H1 (cell line): ENCODE measurements around the gene SORBS1. TPM values are rescaled to one million over a fixed set of nuclear protein-coding genes. Genes with fewer than 3 reads are reported as not detected.

Experiments
- CTCF ChIA-PET: fragments of 300-600 bp; sonication (Branson Sonifier 250); formaldehyde crosslinking; loops from one replicate; lab custom pipeline; 2021; ENCODE audit not compliant: partially characterized antibody; lab: Charles Lee
- POLR2A ChIA-PET: fragments of 300-600 bp; sonication (Branson Sonifier 250); formaldehyde crosslinking; loops from one replicate; lab custom pipeline; 2021; ENCODE audit warnings: inconsistent platforms; ENCODE audit not compliant: partially characterized antibody; lab: Charles Lee
- DNase-seq, 2 experiments: peaks; one replicate each; pipeline versions ENCODE4 v3.0.0 to v3.0.0-alpha.2; 2010 to 2022; ENCODE audit warnings: low spot score in 2 of 2, low read depth in 1 of 2, mixed read lengths in 1 of 2
- FAIRE-seq: peaks from 2 replicates; lab custom pipeline; 2011; peaks lifted over from hg19 to GRCh38; lab: Jason Lieb, UNC
- H2AFZ ChIP-seq: 2 replicates; pipeline ENCODE4 v1.8.1; 2012; ENCODE audit warnings: low read length, inconsistent platforms
- H2AK5ac ChIP-seq: 2 replicates; pipeline ENCODE4 v1.6.1; 2013; ENCODE audit warnings: low read depth, low read length
- H2BK120ac ChIP-seq: replicated peaks from 2 replicates; pipeline ENCODE3; 2013; ENCODE audit warnings: low read depth, low read length, inconsistent platforms
- H2BK12ac ChIP-seq: 2 replicates; pipeline ENCODE4 v1.6.1; 2013; ENCODE audit warnings: low read depth, low read length
- H2BK15ac ChIP-seq: 2 replicates; pipeline ENCODE4 v1.6.1; 2013; ENCODE audit warnings: low read length
- H2BK20ac ChIP-seq: 2 replicates; pipeline ENCODE4 v1.6.1; 2013; ENCODE audit warnings: low read length
- H2BK5ac ChIP-seq: 2 replicates; pipeline ENCODE4 v1.6.1; 2013; ENCODE audit warnings: low read depth, low read length
- H3K14ac ChIP-seq: 2 replicates; pipeline ENCODE4 v1.6.1; 2013; ENCODE audit warnings: inconsistent platforms; ENCODE audit not compliant: insufficient read length
- H3K18ac ChIP-seq: 2 replicates; pipeline ENCODE4 v1.6.1; 2013; ENCODE audit warnings: low read length; ENCODE audit errors: extremely low read depth
- H3K23ac ChIP-seq: 2 replicates; pipeline ENCODE4 v1.6.1; 2013; ENCODE audit warnings: inconsistent platforms; ENCODE audit not compliant: insufficient read length
- H3K23me2 ChIP-seq: 2 replicates; pipeline ENCODE4 v1.6.1; 2013; ENCODE audit warnings: low read depth, low read length
- H3K27ac ChIP-seq: 2 replicates; pipeline ENCODE4 v1.6.1; 2011; ENCODE audit warnings: low read depth, low read length, inconsistent platforms
- H3K27me3 ChIP-seq, 4 experiments: replicated peaks in 1 of 4; 1 replicate in 1 of 4; 2 replicates in 3 of 4; pipeline versions ENCODE4 v1.6.1 to v1.8.1; 2011 to 2013; ENCODE audit warnings: low read length in 3 of 4, mild to moderate bottlenecking in 3 of 4, inconsistent platforms in 2 of 4, mixed read lengths in 2 of 4, moderate library complexity in 1 of 4; ENCODE audit not compliant: control insufficient read depth in 3 of 4, insufficient read depth in 3 of 4; ENCODE audit errors: extremely low read depth in 1 of 4
- H3K36me3 ChIP-seq, 4 experiments: 2 replicates each; pipeline versions ENCODE4 v1.6.1 to v1.8.1; 2011 to 2013; ENCODE audit warnings: mild to moderate bottlenecking in 4 of 4, low read length in 3 of 4, moderate library complexity in 2 of 4, control low read depth in 1 of 4, inconsistent platforms in 1 of 4; ENCODE audit not compliant: insufficient read depth in 4 of 4, control insufficient read depth in 2 of 4
- H3K4ac ChIP-seq: replicated peaks from 2 replicates; pipeline ENCODE3; 2013; ENCODE audit warnings: low read length, low read depth, mixed read lengths, inconsistent platforms; ENCODE audit not compliant: insufficient read length
- H3K4me1 ChIP-seq, 4 experiments: replicated peaks in 1 of 4; 1 replicate in 1 of 4; 2 replicates in 3 of 4; pipeline versions ENCODE4 v1.6.1 to v1.8.1; 2011 to 2013; ENCODE audit warnings: low read length in 3 of 4, inconsistent platforms in 2 of 4, mixed read lengths in 1 of 4; ENCODE audit not compliant: insufficient read depth in 4 of 4, control insufficient read depth in 3 of 4
- H3K4me2 ChIP-seq, 2 experiments: 2 replicates each; pipeline versions ENCODE4 v1.6.1 to v1.8.1; 2011 to 2013; ENCODE audit warnings: low read depth in 2 of 2, low read length in 2 of 2, control low read depth in 1 of 2, inconsistent platforms in 1 of 2, mild to moderate bottlenecking in 1 of 2; ENCODE audit not compliant: insufficient read depth in 1 of 2
- H3K4me3 ChIP-seq, 4 experiments: fragments of 200-600, 300-600 bp in 1 of 4; sonication (generic), shearing (Covaris generic), sonication (Bioruptor Twin) in 1 of 4; 2 replicates each; pipeline versions ENCODE4 v1.5.1 to v1.8.1; 2011 to 2016; ENCODE audit warnings: low read length in 4 of 4, low read depth in 3 of 4, control low read depth in 2 of 4, inconsistent platforms in 2 of 4, mild to moderate bottlenecking in 2 of 4, mixed read lengths in 1 of 4, moderate library complexity in 1 of 4; ENCODE audit not compliant: insufficient read depth in 2 of 4; ENCODE audit errors: extremely low read depth in 1 of 4
- H3K56ac ChIP-seq: replicated peaks from 2 replicates; pipeline ENCODE3; 2013; ENCODE audit warnings: low read depth, mild to moderate bottlenecking, mixed read lengths, low read length, inconsistent platforms; ENCODE audit not compliant: insufficient read length
- H3K79me1 ChIP-seq: 2 replicates; pipeline ENCODE4 v1.6.1; 2013; ENCODE audit warnings: low read depth, low read length, control low read depth
- H3K79me2 ChIP-seq, 2 experiments: 2 replicates each; pipeline versions ENCODE4 v1.6.1 to v1.8.1; 2012 to 2013; ENCODE audit warnings: low read length in 2 of 2, mild to moderate bottlenecking in 2 of 2, inconsistent platforms in 1 of 2; ENCODE audit not compliant: insufficient read depth in 2 of 2, control insufficient read depth in 1 of 2
- H3K9ac ChIP-seq, 4 experiments: replicated peaks in 1 of 4; 1 replicate in 1 of 4; 2 replicates in 3 of 4; pipeline versions ENCODE4 v1.6.1 to v1.8.1; 2011 to 2013; ENCODE audit warnings: low read depth in 3 of 4, low read length in 3 of 4, control low read depth in 2 of 4, mild to moderate bottlenecking in 2 of 4, moderate library complexity in 2 of 4, inconsistent platforms in 1 of 4; ENCODE audit errors: extremely low read depth in 1 of 4
- H3K9me3 ChIP-seq, 2 experiments: 2 replicates each; pipeline versions ENCODE4 v1.6.1 to v1.8.1; 2012 to 2013; ENCODE audit warnings: mild to moderate bottlenecking in 2 of 2, moderate library complexity in 2 of 2, control low read depth in 1 of 2, inconsistent platforms in 1 of 2, low read depth in 1 of 2, low read length in 1 of 2, mixed read lengths in 1 of 2; ENCODE audit not compliant: insufficient read depth in 2 of 2
- H4K20me1 ChIP-seq, 2 experiments: replicated peaks in 1 of 2; 2 replicates each; pipeline versions ENCODE3 to v1.8.1; 2011 to 2013; ENCODE audit warnings: inconsistent platforms in 2 of 2, low read length in 2 of 2, mild to moderate bottlenecking in 1 of 2; ENCODE audit not compliant: insufficient read depth in 2 of 2, control insufficient read depth in 1 of 2
- H4K5ac ChIP-seq: 2 replicates; pipeline ENCODE4 v1.6.1; 2013; ENCODE audit warnings: low read length, low read depth, mixed read lengths, inconsistent platforms; ENCODE audit not compliant: insufficient read length
- H4K8ac ChIP-seq: 2 replicates; pipeline ENCODE4 v1.8.0; 2013; ENCODE audit warnings: mild to moderate bottlenecking, moderate library complexity, low read length, inconsistent platforms; ENCODE audit not compliant: insufficient read depth; ENCODE audit errors: extremely low read depth
- H4K91ac ChIP-seq: replicated peaks from 2 replicates; pipeline ENCODE3; 2013; ENCODE audit warnings: low read length, mixed read lengths, inconsistent platforms; ENCODE audit not compliant: insufficient read length
- BCL11A ChIP-seq, 2 experiments: IDR thresholded peaks; one replicate each; pipeline ENCODE4 v1.6.1; 2011; ENCODE audit warnings: low read depth in 2 of 2, low read length in 2 of 2, mild to moderate bottlenecking in 2 of 2
- CBX8 ChIP-seq: fragments of 300-800, 300-1000 bp; sonication (generic); IDR thresholded peaks from 2 replicates; pipeline ENCODE4 v1.7.1; 2016; ENCODE audit warnings: low read depth, low read length, borderline replicate concordance
- CHD2 ChIP-seq: IDR thresholded peaks from 2 replicates; pipeline ENCODE4 v1.6.1; 2012; ENCODE audit warnings: low read length, improper control_type of control experiment
- CREB1 ChIP-seq: IDR thresholded peaks from 2 replicates; pipeline ENCODE4 v1.6.1; 2012; ENCODE audit warnings: inconsistent platforms
- EZH2 ChIP-seq: fragments of 200-600 bp; sonication (generic); IDR thresholded peaks from 2 replicates; pipeline ENCODE4 v1.7.1; 2012; ENCODE audit warnings: low read depth, mild to moderate bottlenecking, moderate library complexity, low read length, inconsistent platforms; ENCODE audit not compliant: severe bottlenecking
- KDM5A ChIP-seq: fragments of 200-600 bp; IDR thresholded peaks from 2 replicates; pipeline ENCODE4 v1.7.1; 2012; ENCODE audit warnings: mild to moderate bottlenecking, low read length, inconsistent platforms, mixed read lengths
- PHF8 ChIP-seq: fragments of 200-600 bp; sonication (generic); conservative IDR thresholded peaks from 2 replicates; pipeline ENCODE4 v1.7.1; 2012; ENCODE audit warnings: low read depth, mild to moderate bottlenecking, inconsistent platforms, low read length, moderate library complexity
- POLR2AphosphoS5 ChIP-seq: IDR thresholded peaks from 2 replicates; pipeline ENCODE4 v1.6.1; 2011; ENCODE audit warnings: low read depth, low read length
- RXRA ChIP-seq: IDR thresholded peaks from 2 replicates; pipeline ENCODE4 v1.6.1; 2011; ENCODE audit warnings: low read depth, mild to moderate bottlenecking, low read length, moderate library complexity; ENCODE audit not compliant: insufficient read depth
- SUZ12 ChIP-seq: fragments of 200-600 bp; sonication (generic); IDR thresholded peaks from 2 replicates; pipeline ENCODE4 v1.6.1; 2012; ENCODE audit warnings: mild to moderate bottlenecking, inconsistent platforms, low read length, moderate library complexity, mixed read lengths
- TAF7 ChIP-seq: optimal IDR thresholded peaks from 2 replicates; pipeline ENCODE3; 2011; ENCODE audit warnings: low read depth, mild to moderate bottlenecking, inconsistent platforms, low read length, moderate library complexity, borderline replicate concordance
- TBP ChIP-seq: IDR thresholded peaks from 2 replicates; pipeline ENCODE4 v1.6.1; 2011; ENCODE audit warnings: low read depth, low read length, improper control_type of control experiment
- TCF12 ChIP-seq: IDR thresholded peaks from 2 replicates; pipeline ENCODE4 v1.6.1; 2011; ENCODE audit warnings: low read depth, mild to moderate bottlenecking, low read length
- ZNF274 ChIP-seq: IDR thresholded peaks from 2 replicates; pipeline ENCODE4 v1.7.0; 2012; ENCODE audit warnings: low read length, borderline replicate concordance; ENCODE audit errors: extremely low read depth
- WGBS, 2 experiments: shearing (Covaris generic) in 1 of 2; methylation state at CpG; one replicate each; pipeline versions ENCODE4 v1.1.6 to v1.1.7; 2013 to 2015; ENCODE audit warnings: low lambda C conversion rate in 2 of 2, mixed read lengths in 2 of 2, inconsistent platforms in 1 of 2, low coverage in 1 of 2, missing lambda C conversion rate in 1 of 2; ENCODE audit not compliant: insufficient replicate concordance in 2 of 2, insufficient coverage in 1 of 2, insufficient read length in 1 of 2; ENCODE audit errors: extremely low coverage in 1 of 2, missing lambda C conversion rate in 1 of 2; 5-methylcytosine and 5-hydroxymethylcytosine counted together
- polyA plus RNA-seq, 7 experiments: library from polyadenylated mRNA; depleted of rRNA in 3 of 7; stranded (reverse) in 5 of 7; unstranded in 2 of 7; fragments of >200 nt in 5 of 7; fragments of 200-250 nt in 2 of 7; gene quantifications; 1 replicate in 5 of 7; 2 replicates in 1 of 7; 4 replicates in 1 of 7; pipeline versions ENCODE4 v1.2.1 to v1.2.3, GENCODE V29; 2011 to 2013; ENCODE audit warnings: missing spikeins in 2 of 7, mixed read lengths in 2 of 7
- total RNA-seq: library from RNA; stranded (reverse); fragmentation: NEBNext Ultra II Directional; extraction: Animal tissue kit (Norgen Biotek cat#: 25700); gene quantifications from 2 replicates; pipeline ENCODE4 v1.2.1, GENCODE V29; 2021

Gene SORBS1
- total and polyA plus RNA-seq, 2 of the 8 experiments (the other 6 are each of a cell fraction or from before 2014, with no cell fraction given) = 16.0 to 35.0 TPM

DNA sequence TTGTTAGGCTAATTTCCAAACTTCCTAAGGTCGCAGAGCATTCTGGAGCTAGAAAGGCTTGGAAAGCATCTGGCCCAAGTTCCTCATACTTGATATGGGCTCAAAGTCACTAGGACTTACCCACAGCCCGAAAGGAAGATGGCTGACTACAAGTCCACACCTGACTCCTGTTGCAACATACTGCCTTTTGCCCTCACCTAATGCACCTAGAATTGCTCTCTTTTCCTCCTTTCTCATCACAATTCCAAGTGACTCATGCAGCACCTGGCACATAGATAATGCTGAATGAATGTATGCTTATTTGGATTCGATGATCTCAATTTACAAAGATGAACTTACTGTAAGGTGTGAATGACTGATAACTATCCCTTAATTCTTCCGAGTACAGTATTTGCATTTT is 131.5 kb downstream of the SORBS1 start:
- Histone ChIP-seq H3K23me2 (no peaks in the 10 kb centered on the region), H3K18ac (no peak overlapping the region), H2BK120ac (no peak overlapping the region), H3K27me3 (no peaks in the 10 kb centered on the region), H3K4me1 (peaks cover 0 to 2% (median 0%) of the 10 kb centered on the region in 4 experiments; a peak in 2 of 7 replicates), H2AFZ (no peak overlapping the region), H4K5ac (no peak overlapping the region), H3K79me1 (no peaks in the 10 kb centered on the region), H3K4me3 (no peak overlapping the region), H3K9me3 (no peaks in the 10 kb centered on the region), H3K23ac (no peak overlapping the region), H3K9ac (no peak overlapping the region), H2BK20ac (no peak overlapping the region), H4K20me1 (peaks cover 0 to 5% of the 10 kb centered on the region in 2 experiments), H2BK5ac (no peak overlapping the region), H3K14ac (no peak overlapping the region), H3K79me2 (no peaks in the 10 kb centered on the region), H4K91ac (no peak overlapping the region), H3K27ac (no peak overlapping the region), H3K36me3 (peaks cover 0 to 8% (median 2%) of the 10 kb centered on the region in 4 experiments; a peak in 3 of 8 replicates), H4K8ac (0 out of 2 replicates have a peak overlapping the region, but pooled peaks have one; percentile 31), H2BK15ac (no peak overlapping the region), H2BK12ac (no peak overlapping the region), H3K4me2 (no peak overlapping the region), H3K4ac (no peak overlapping the region), H3K56ac (no peak overlapping the region), H2AK5ac (no peak overlapping the region; the same call in 1 of the 2 replicates)
- DNase-seq = no peak
- no peak for FAIRE-seq
- ChIA-PET CTCF (interaction anchor here (0.9 to 13.9 kb wide), 34 partner anchors 9 to 296 kb away, joined by 3 to 304 read pairs (median 10); no protein-coding TSS in a partner anchor), POLR2A (no interaction called here)
- 93% methylated on average over 4 of the region's 4 CpGs; no CpG with 5 or more reads in 1 of the 2 experiments for WGBS, 2 experiments
- TF ChIP-seq TBP (no peak), PHF8 (no peak), KDM5A (no peak), CBX8 (no peak), CREB1 (no peak), POLR2AphosphoS5 (no peak), TCF12 (no peak), ZNF274 (no peak), SUZ12 (no peak), EZH2 (no peak), TAF7 (no peak), RXRA (no peak), BCL11A (IDR thresholded peaks at IDR 0.05; ENCODE audit: low read depth in 2 of 2, low read length in 2 of 2) (no peak), CHD2 (no peak)
